T-helper 2 cell (primary cell): ENCODE results near the gene DCP1B.

Experiments used
- DNase-seq, 5 experiments: peaks; one replicate each; pipeline versions ENCODE4 v3.0.0 to v3.0.0-alpha.2; 2012 to 2022

Gene DCP1B

GRCh38 chr12:1934068-1934467 lies 70.2 kb downstream of the DCP1B start:
- no peak for DNase-seq

- DNase-seq: no peak
These were observed 70.8 kb downstream of the DCP1B start for GRCh38 chr12:1933342-1934051.

GRCh38 chr12:1932264-1932777 lies 71.9 kb downstream of the DCP1B start:
- no peak for DNase-seq

- no peak for DNase-seq
These were observed 72.6 kb downstream of the DCP1B start for GRCh38 chr12:1931642-1932041.

- DNase-seq: no peak
These were observed 73.3 kb downstream of the DCP1B start for GRCh38 chr12:1930803-1931597.

GRCh38 chr12:1929985-1930802 lies 74.1 kb downstream of the DCP1B start:
- no peak for DNase-seq

GRCh38 chr12:1929241-1929984 lies 74.8 kb downstream of the DCP1B start:
- no peak for DNase-seq

GRCh38 chr12:1928439-1929121 lies 75.7 kb downstream of the DCP1B start:
- DNase-seq: no peak

GRCh38 chr12:1927751-1928351 lies 76.4 kb downstream of the DCP1B start:
- DNase-seq: no peak

- no peak for DNase-seq
These were observed 77.1 kb downstream of the DCP1B start for GRCh38 chr12:1927051-1927680.

- DNase-seq: no peak
These were observed 78.0 kb downstream of the DCP1B start for GRCh38 chr12:1926251-1926657.

GRCh38 chr12:1925684-1926006 lies 78.6 kb downstream of the DCP1B start:
- DNase-seq: no peak

- DNase-seq: no peak
These were observed 79.1 kb downstream of the DCP1B start for GRCh38 chr12:1924996-1925683.

- DNase-seq: no peak
These were observed 81.3 kb downstream of the DCP1B start for GRCh38 chr12:1922985-1923384.

- no peak for DNase-seq
These were observed 82.1 kb downstream of the DCP1B start for GRCh38 chr12:1922075-1922709.

- no peak for DNase-seq
These were observed 83.3 kb downstream of the DCP1B start for GRCh38 chr12:1920971-1921370.

- DNase-seq: no peak
These were observed 83.8 kb downstream of the DCP1B start for GRCh38 chr12:1920436-1920835.

- no peak for DNase-seq
These were observed 84.5 kb downstream of the DCP1B start for GRCh38 chr12:1919763-1920162.

GRCh38 chr12:1919284-1919683 lies 85.0 kb downstream of the DCP1B start:
- DNase-seq: no peak

GRCh38 chr12:1918884-1919236 lies 85.4 kb downstream of the DCP1B start:
- DNase-seq: no peak
